ENCODE data around the gene FHL2.

GRCh38 chr2:105447476-105447875 lies 48.6 kb upstream of the FHL2 start:
- TF ChIP-seq YY1 (IDR thresholded peaks at IDR 0.05; ENCODE audit: insufficient read depth, insufficient read length) (no peak), ZNF274 (IDR thresholded peaks at IDR 0.05; ENCODE audit: low read depth, low read length) (no peak), SUZ12 (IDR thresholded peaks at IDR 0.05; ENCODE audit: extremely low read depth, insufficient read depth, insufficient read length) (no peak)

Measured in NT2/D1 (cell line).